Measurements from ENCODE around the gene TMC7.
A peak's percentile ranks its signal among the peaks of the same experiment; 100 is the strongest.

TMC7 gene

DNA sequence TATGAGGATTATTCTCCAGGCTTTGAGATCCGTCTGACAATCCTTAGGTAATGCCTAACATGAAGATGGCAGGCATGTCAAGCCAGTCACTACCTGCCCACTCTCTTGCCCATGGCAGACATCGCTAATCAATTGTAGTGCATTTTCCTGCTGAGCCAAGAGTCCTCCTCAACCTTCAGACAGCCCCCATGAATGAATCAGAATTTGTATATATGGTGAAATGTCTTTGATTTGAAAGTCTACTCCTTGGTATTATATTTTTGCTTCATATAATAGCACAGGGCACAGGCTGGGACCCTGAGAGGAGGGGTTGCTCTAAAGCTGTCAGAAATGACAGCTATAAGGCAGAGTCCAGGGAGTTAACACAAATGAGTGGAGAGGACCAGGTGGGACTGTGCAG, 56.7 kb downstream of the TMC7 start:
- DNase-seq (ENCODE audit: low read depth) = no peak
- no peak overlapping the region for H3K4me3 ChIP-seq (ENCODE audit: low read depth, low read length)
- TF ChIP-seq, protein P1, sequence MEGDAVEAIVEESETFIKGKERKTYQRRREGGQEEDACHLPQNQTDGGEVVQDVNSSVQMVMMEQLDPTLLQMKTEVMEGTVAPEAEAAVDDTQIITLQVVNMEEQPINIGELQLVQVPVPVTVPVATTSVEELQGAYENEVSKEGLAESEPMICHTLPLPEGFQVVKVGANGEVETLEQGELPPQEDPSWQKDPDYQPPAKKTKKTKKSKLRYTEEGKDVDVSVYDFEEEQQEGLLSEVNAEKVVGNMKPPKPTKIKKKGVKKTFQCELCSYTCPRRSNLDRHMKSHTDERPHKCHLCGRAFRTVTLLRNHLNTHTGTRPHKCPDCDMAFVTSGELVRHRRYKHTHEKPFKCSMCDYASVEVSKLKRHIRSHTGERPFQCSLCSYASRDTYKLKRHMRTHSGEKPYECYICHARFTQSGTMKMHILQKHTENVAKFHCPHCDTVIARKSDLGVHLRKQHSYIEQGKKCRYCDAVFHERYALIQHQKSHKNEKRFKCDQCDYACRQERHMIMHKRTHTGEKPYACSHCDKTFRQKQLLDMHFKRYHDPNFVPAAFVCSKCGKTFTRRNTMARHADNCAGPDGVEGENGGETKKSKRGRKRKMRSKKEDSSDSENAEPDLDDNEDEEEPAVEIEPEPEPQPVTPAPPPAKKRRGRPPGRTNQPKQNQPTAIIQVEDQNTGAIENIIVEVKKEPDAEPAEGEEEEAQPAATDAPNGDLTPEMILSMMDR (IDR thresholded peaks at IDR 0.05; ENCODE audit: low read depth, low read length, missing control alignments) = no peak

DNA sequence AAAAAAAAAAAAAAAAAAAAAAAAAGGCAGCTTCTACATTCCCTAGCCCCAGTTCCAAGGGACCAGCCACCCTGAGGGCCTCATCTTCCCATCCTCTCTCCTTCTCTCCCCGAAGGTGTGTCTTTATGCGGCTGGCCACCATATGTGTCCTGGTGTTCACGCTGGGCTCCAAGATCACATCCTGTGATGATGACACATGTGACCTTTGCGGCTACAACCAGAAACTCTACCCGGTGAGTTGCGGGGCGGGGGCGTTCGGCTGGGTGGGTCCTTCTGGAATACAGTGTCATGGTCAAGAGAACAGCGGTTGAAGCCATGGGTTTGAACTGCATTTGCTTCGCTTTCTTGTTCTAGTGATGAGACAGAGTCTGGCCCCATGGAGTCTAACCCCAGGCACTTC, 61.0 kb downstream of the TMC7 start:
- TF ChIP-seq, protein P1 (IDR thresholded peaks at IDR 0.05; ENCODE audit: low read depth, low read length, missing control alignments) = no peak
- DNase-seq (ENCODE audit: low read depth) = no peak
- no peak overlapping the region for H3K4me3 ChIP-seq (ENCODE audit: low read depth, low read length)

DNA sequence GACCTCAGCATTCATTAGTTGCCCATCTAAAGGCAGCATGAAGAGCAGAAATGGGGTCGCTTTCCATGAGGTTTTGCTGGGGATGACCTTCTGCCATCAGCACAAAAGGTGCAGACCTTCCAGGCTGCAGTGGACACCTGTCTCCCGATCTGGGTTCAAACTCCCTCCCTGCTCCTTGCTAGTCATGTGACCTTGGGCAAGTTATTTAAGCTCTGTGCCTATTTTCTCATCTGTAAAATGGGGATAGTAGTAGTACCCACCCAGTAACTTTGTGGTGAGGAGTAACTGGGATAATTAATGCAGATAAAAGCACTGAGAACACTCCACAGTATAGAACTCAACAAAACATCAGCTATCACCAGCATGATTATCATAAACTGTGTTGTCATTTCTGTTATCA, 62.3 kb downstream of the TMC7 start:
- TF ChIP-seq, protein P1 (IDR thresholded peaks at IDR 0.05; ENCODE audit: low read depth, low read length, missing control alignments) = no peak
- H3K4me3 ChIP-seq (ENCODE audit: low read depth, low read length) = no peak overlapping the region
- no peak for DNase-seq (ENCODE audit: low read depth)

DNA sequence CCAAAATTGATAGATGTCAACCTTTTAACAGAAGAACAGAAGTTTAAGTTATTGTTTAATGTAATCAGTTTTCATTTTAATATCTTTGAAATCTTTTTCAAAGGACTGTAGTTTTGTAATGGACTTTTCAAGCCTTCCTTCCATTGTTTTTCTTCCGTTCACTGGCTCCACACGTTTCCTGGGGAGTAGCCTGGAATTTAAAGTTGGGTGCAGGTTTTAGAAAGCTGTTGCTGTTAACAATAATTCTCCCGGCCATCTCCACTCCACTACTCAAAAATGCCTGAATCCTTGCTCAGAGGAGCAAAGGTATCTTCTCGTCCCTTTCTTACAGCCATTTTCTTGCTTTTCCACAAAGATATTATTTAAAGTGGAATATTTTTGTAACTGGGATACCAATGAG, 79.0 kb downstream of the TMC7 start:
- no peak for DNase-seq (ENCODE audit: low read depth)
- H3K4me3 ChIP-seq (ENCODE audit: low read depth, low read length) = no peak overlapping the region
- TF ChIP-seq, protein P1 (IDR thresholded peaks at IDR 0.05; ENCODE audit: low read depth, low read length, missing control alignments) = no peak

DNA sequence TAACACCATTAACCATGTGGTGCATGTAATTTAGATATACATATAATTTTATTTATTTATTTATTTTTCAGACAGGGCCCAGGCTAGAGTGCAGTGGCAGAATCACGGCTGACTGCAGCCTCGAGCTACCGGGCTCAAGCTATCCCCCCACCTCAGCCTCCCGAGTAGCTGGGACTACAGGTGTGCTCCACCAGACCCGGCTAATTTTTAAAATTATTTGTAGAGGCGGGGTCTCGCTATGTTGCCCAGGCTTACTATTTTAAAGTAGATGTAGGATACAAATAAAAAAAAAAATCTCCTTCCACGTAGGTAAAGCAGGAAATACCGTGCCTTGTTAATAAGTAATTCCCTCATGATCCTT, 83.2 kb downstream of the TMC7 start:
- TF ChIP-seq, protein P1 (IDR thresholded peaks at IDR 0.05; ENCODE audit: low read depth, low read length, missing control alignments) = no peak
- no peak for DNase-seq (ENCODE audit: low read depth)
- peak overlapping the region; percentile 62; the same call in 1 of the 2 replicates for H3K4me3 ChIP-seq (ENCODE audit: low read depth, low read length)

DNA sequence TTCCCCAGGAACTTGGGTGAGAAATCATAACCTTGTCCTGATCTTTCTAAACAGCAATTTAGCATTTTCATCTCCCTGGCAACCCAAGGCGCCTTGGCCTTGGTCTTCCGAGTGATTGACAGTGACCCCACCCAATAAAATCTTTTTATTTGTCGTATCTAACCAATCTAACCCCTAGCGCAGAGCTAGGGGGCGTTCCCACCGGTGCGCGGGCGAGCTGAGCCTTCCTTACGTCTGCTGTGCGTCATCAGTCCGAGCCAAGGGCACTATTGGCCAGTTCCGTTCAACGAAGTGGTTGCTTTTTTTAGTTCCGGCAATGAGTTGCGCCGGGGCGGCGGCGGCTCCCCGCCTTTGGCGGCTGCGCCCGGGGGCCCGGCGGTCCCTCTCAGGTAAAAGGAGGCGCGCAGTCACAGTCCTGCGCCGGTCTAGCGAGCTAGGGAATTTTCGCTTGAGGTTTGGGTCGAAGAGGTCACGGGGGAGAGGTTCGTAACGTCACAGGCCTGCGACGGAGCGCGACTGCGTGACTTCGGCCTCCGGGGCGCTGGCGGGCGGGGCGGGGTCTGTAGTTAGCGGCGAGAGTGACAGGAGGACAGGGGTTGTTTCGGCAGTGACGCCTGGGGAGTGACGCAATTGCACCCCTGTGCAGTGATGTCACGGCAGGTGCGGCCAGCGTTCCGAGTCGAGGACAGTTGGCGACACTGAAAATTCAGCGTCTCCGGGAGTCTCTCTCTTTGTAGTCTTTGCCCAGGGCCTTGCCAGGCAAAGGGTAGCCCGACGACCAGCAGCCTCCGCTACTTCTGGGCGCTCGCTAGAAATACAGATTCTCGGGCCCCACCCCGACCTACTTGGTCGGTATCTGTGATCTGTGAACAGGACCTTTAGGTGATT, 83.9 kb downstream of the TMC7 start, which contains the start of gene COQ7:
COQ7 (plus strand) TSS at position 266 of the 888 bp plus-strand sequence; CDS start at position 317, 51 bp downstream.
- peak within 1 kb of the TSS; percentile 62 for H3K4me3 ChIP-seq (ENCODE audit: low read depth, low read length)
- peak; percentile 100 for DNase-seq (ENCODE audit: low read depth)
- TF ChIP-seq, protein P1 (IDR thresholded peaks at IDR 0.05; ENCODE audit: low read depth, low read length, missing control alignments) = no peak

Measured in GM12864 (cell line).